GM04504 (cell line): ENCODE results near the gene DCAKD.

Experiments
- DNase-seq: peaks from one replicate; pipeline ENCODE4 v3.0.0-alpha.2; 2012; ENCODE audit warnings: low read depth

DCAKD gene

DNA sequence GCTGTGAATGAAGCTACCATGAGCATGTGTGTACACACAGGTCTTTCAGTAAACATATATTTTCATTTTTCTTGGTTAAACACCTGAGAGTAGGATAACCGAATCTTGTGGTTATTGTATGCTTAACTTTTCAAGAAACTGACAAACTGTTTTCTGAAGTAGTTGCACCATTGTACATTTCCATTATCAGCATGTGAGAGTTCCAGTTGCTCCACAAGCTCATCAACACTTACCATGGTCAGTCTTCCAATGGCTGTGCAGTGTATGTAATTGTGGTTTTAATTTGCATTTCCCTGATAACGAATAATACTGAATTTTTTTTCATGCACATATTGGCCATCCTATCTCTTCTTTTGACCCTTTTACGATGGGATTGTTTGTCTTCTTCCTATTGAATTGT, 52.0 kb downstream of the DCAKD start:
- DNase-seq: no peak

- DNase-seq: no peak
Measured at GRCh38 chr17:44998646-44999045, 52.8 kb downstream of the DCAKD start.

- DNase-seq: no peak
Measured at GRCh38 chr17:44997733-44998520, 53.5 kb downstream of the DCAKD start.

DNA sequence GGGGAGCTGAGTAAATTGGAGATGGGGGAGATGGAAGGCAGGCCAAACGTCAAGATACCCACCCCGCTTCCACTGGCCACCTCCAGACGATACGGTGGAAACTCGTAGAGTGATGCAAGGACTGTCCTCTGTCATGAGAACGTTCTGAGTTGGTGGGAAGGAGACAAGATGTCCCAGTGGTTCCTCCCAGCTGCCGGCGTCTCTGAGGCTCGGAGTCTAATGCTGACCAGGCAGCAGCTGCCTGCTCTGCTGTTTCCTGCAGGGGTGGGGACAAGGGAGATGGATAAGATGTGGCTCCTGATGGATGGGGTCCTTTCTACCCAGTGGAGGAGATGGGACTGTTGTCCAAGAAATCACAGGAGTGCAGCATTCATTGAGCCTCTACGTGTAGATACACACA, 55.1 kb downstream of the DCAKD start:
- DNase-seq: no peak

- DNase-seq: no peak
Measured at GRCh38 chr17:44995436-44996001, 55.9 kb downstream of the DCAKD start.

DNA sequence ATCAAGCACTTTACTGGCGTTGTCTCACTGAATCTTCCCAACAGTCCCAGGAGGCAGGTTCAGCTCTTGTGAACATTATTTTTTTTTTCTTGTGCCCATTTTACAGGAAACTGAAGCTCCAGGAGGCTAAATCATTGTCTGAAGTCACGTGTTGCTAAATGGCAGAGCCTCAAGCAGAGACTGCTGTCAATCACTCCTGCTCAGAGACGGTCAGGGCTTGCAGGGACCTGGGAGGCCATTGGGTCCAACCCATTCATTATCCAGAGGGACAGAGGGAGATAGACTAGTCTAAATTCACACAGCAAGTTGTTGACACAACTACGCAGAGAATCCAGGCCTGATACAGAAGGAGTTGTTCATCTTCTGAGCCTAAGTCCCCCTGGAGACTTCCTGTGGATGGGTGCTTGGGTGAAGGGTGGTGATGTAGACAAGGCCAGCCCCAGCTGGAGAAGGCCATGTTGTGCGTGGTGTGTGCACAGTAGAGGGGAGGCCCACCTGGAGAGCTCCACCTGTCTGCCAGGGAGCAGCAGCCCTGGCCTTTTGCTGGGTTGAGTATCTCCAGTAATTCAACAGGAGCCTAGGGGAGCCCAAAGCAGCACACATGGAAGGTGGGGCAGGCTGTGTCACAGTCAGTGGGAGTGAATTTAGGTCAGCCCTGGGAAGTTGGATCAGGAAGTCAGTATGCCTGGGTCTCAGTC, 59.0 kb downstream of the DCAKD start:
- no peak for DNase-seq

DNA sequence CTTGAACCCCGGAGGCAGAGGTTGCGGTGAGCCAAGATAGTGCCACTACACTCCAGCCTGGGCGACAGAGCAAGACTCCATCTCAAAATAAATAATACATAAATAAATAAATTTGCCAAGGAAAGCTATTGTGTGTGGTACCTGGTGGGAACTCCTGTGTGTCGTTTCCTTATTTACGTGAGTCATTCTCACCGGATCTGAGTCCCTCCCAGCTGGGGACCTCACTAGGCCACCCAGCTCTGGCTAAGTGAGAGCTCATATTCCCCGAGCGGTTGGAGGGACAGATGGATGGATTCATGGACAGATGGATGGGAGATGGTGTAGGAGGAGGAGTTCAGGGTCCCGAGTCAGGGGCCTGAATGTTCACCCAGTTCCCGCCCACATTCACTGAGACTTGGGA, 60.4 kb downstream of the DCAKD start:
- no peak for DNase-seq

GRCh38 chr17:44989552-44990138, 61.8 kb downstream of the DCAKD start:
- no peak for DNase-seq

DNA sequence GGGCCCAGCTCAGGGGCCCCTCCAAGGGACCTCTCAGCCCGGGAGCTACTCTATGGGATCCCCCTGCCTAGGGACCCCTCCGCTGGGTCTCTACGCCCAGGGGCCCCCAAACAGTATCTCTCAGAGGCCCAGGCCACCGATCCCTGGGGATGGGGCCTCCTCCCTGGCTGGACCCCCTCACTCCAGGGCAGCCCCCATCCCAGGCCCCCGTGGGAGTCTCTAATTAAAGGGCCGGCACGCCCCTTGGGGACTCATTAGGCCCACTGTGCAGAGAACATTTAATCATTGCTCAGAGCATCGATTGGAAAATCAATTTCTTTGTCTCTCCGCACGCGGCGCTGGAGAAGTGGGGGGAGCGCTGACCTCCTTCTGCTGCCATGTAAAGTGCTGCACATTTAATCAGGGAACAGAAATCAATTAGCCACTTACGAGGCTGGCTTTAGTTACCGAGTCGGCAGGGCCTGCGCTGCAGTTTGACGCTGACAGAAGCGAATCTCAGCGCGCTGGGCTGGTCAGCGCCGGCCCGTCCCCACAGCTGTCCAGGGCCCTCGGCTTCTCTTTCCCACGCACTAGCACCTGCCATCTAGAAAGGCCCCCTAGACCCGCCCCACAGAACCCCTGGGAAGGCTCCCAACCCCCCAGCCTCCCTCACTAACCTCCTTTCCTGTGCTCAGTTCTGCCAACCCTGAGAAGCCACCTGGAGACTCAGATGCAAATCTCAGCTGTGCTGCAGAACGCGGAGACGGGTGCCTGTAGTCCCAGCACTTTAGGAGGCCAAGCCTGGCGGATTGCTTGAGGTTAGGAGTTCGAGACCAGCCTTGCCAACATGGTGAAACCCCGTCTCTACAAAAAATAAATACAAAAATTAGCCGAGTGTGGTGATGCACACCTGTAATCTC, 63.1 kb downstream of the DCAKD start:
- DNase-seq: no peak

DNA sequence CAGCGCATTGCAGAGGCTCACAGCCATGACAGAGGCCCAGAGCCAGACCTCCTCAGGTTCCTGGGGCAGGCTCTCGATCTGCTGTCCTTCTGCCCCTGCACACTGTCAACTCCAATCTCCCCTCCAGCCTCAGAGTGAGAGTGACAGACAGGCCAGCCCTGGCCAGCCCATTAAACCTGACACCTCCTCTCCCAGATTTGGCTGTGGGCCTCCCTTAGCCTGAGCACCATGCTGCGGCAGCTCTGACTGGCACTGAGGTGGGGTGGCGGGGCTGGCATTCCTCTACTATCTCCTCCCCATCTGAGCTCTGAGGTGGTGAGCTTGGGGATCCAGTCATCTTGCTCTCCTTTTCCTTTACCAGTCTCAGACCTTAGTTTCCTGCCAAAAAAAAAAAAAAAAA, 67.9 kb downstream of the DCAKD start:
- DNase-seq: no peak

- DNase-seq: no peak
Measured at GRCh38 chr17:44982113-44982702, 69.2 kb downstream of the DCAKD start.

GRCh38 chr17:44981221-44981968, 70.0 kb downstream of the DCAKD start:
- DNase-seq: no peak

- DNase-seq: no peak
Measured at GRCh38 chr17:44979426-44979995, 71.9 kb downstream of the DCAKD start.

GRCh38 chr17:44978807-44979206, 72.6 kb downstream of the DCAKD start:
- DNase-seq: no peak

GRCh38 chr17:44977814-44978550, 73.5 kb downstream of the DCAKD start:
- no peak for DNase-seq

GRCh38 chr17:44977065-44977464, 74.4 kb downstream of the DCAKD start:
- no peak for DNase-seq

GRCh38 chr17:44976206-44976605, 75.2 kb downstream of the DCAKD start:
- DNase-seq: no peak
